Chondrocyte (in vitro differentiated cells): ENCODE results near the gene STK10. TPM values are rescaled to one million over a fixed set of nuclear protein-coding genes. Genes with fewer than 3 reads are reported as not detected.

Source experiments
- DNase-seq: peaks from one replicate; pipeline ENCODE4 v3.0.0; 2021; ENCODE audit warnings: mixed read lengths, low spot score
- H3K27ac Mint-ChIP-seq: one replicate; pipeline ENCODE4 v1.8.0; 2021; ENCODE audit warnings: mild to moderate bottlenecking, moderate library complexity, mixed read lengths; ENCODE audit not compliant: unreplicated experiment
- H3K27me3 Mint-ChIP-seq: 2 replicates; pipeline ENCODE4 v1.8.0; 2021; ENCODE audit warnings: low read depth, mixed read lengths
- H3K36me3 Mint-ChIP-seq: 2 replicates; pipeline ENCODE4 v1.8.0; 2021; ENCODE audit warnings: low read depth, mixed read lengths
- H3K4me1 Mint-ChIP-seq: 2 replicates; pipeline ENCODE4 v1.8.0; 2021; ENCODE audit warnings: low read depth, mild to moderate bottlenecking, mixed read lengths
- H3K4me3 Mint-ChIP-seq: one replicate; pipeline ENCODE4 v1.8.0; 2021; ENCODE audit warnings: mild to moderate bottlenecking, moderate library complexity, mixed read lengths; ENCODE audit not compliant: unreplicated experiment
- H3K9me3 Mint-ChIP-seq: 2 replicates; pipeline ENCODE4 v1.8.0; 2021; ENCODE audit warnings: low read depth, mixed read lengths
- CTCF ChIP-seq: fragments of 200-600 bp; sonication (generic); IDR thresholded peaks from 2 replicates; pipeline ENCODE4 v1.5.0; 2021; ENCODE audit warnings: antibody characterized with exemption, mild to moderate bottlenecking, moderate library complexity
- total RNA-seq: library from RNA; stranded (reverse); gene quantifications from 3 replicates; pipeline ENCODE4 v1.2.1, GENCODE V29; 2021

The STK10 gene
- total RNA-seq, 1 donor from 2014 or later = 45.9 TPM

GRCh38 chr5:172007175-172008110 lies 180.6 kb downstream of the STK10 start:
- TF ChIP-seq CTCF = no peak
- H3K27ac Mint-ChIP-seq = peak overlapping the region; percentile 99
- H3K4me1 Mint-ChIP-seq = peaks cover 41% of the 10 kb centered on the region
- H3K36me3 Mint-ChIP-seq = no peaks in the 10 kb centered on the region
- H3K4me3 Mint-ChIP-seq = peak overlapping the region; percentile 94
- H3K27me3 Mint-ChIP-seq = no peaks in the 10 kb centered on the region
- no peaks in the 10 kb centered on the region for H3K9me3 Mint-ChIP-seq
- DNase-seq = no peak

GRCh38 chr5:172006321-172007174 lies 181.5 kb downstream of the STK10 start, which contains the start of gene FBXW11:
Gene FBXW11, minus strand, starts transcription at chr5:172006638. Its CDS starts 136 bp downstream, at chr5:172006502.
- peak within 1 kb of the TSS; percentile 94 for H3K4me3 Mint-ChIP-seq
- no peaks in the 10 kb centered on the region for H3K9me3 Mint-ChIP-seq
- peak; percentile 99 for DNase-seq
- TF ChIP-seq CTCF = peak; percentile 18
- no peaks in the 10 kb centered on the region for H3K36me3 Mint-ChIP-seq
- peaks cover 50% of the 10 kb centered on the region for H3K4me1 Mint-ChIP-seq
- peak within 1 kb of the TSS; percentile 99 for H3K27ac Mint-ChIP-seq
- no peaks in the 10 kb centered on the region for H3K27me3 Mint-ChIP-seq

GRCh38 chr5:172005708-172006320 lies 182.2 kb downstream of the STK10 start:
- Mint-ChIP-seq H3K9me3 (no peaks in the 10 kb centered on the region), H3K27me3 (no peaks in the 10 kb centered on the region), H3K4me3 (peak overlapping the region; percentile 94), H3K4me1 (peaks cover 52% of the 10 kb centered on the region), H3K36me3 (no peaks in the 10 kb centered on the region), H3K27ac (peak overlapping the region; percentile 93)
- no peak for TF ChIP-seq CTCF
- no peak for DNase-seq

- Mint-ChIP-seq H3K4me3 (peak overlapping the region; percentile 94), H3K9me3 (no peaks in the 10 kb centered on the region), H3K4me1 (peaks cover 59% of the 10 kb centered on the region), H3K27me3 (no peaks in the 10 kb centered on the region), H3K36me3 (no peaks in the 10 kb centered on the region), H3K27ac (peak overlapping the region; percentile 93)
- no peak for TF ChIP-seq CTCF
- DNase-seq = no peak
Measured at GRCh38 chr5:172004824-172005237, 183.2 kb downstream of the STK10 start.
